ENCODE measurements around the gene PIM3. TPM values are rescaled to one million over a fixed set of nuclear protein-coding genes. Genes with fewer than 3 reads are reported as not detected.

Gene PIM3
- 94.7 TPM for total RNA-seq
- long read RNA-seq, transcript PIM3-201 (6 exons, 2,369 nt): major isoform, 497 of 635 reads
- long read RNA-seq, partial matches to known transcripts: 100 of 635 reads
- long read RNA-seq, other reads (novel, unspliced or antisense): 38 of 635 reads

DNA sequence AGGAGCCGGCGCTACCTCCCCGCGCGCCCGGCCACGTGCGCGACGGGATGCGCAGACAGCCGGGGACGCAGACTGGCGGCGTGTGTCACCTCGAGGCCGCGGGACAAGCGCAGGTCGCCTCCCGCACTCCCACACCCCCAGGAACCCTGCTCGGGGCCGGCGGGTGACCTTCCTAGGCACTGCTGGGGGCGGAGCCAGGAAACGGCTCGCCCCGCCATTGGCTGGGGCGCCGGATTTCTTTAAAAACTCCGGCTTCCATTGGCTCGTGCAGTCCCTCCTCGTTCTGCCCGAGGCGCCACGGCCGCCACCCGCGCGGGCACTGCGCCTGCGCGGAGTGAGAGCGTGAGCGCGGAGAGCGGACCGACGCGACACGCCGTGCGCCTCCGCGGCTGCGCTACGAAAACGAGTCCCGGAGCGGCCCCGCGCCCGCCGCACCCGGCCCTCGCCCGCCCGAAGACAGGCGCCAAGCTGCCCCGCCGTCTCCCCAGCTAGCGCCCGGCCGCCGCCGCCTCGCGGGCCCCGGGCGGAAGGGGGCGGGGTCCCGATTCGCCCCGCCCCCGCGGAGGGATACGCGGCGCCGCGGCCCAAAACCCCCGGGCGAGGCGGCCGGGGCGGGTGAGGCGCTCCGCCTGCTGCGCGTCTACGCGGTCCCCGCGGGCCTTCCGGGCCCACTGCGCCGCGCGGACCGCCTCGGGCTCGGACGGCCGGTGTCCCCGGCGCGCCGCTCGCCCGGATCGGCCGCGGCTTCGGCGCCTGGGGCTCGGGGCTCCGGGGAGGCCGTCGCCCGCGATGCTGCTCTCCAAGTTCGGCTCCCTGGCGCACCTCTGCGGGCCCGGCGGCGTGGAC is at the start of gene PIM3:
Gene PIM3, plus strand, starts transcription at position 614 of the 846 bp plus-strand sequence. Its CDS starts 176 bp downstream, at position 790.
- Histone ChIP-seq H3K36me3 (peaks cover 38% of the 10 kb centered on the region), H3K4me1 (peaks cover 68% of the 10 kb centered on the region), H3K4me3 (peak within 1 kb of the TSS; percentile 95), H3K27ac (peak within 1 kb of the TSS; percentile 94), H3K9me3 (no peaks in the 10 kb centered on the region), H3K27me3 (ENCODE audit: low read depth) (no peaks in the 10 kb centered on the region)
- TF ChIP-seq, protein P1, sequence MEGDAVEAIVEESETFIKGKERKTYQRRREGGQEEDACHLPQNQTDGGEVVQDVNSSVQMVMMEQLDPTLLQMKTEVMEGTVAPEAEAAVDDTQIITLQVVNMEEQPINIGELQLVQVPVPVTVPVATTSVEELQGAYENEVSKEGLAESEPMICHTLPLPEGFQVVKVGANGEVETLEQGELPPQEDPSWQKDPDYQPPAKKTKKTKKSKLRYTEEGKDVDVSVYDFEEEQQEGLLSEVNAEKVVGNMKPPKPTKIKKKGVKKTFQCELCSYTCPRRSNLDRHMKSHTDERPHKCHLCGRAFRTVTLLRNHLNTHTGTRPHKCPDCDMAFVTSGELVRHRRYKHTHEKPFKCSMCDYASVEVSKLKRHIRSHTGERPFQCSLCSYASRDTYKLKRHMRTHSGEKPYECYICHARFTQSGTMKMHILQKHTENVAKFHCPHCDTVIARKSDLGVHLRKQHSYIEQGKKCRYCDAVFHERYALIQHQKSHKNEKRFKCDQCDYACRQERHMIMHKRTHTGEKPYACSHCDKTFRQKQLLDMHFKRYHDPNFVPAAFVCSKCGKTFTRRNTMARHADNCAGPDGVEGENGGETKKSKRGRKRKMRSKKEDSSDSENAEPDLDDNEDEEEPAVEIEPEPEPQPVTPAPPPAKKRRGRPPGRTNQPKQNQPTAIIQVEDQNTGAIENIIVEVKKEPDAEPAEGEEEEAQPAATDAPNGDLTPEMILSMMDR (IDR thresholded peaks at IDR 0.05): no peak
- ATAC-seq (peak; percentile 89 to 90), DNase-seq (peak; percentile 96)
- intact Hi-C loops (cut with DNase I): no loop called here

GRCh38 chr22:49911881-49912625 is 48.5 kb upstream of the PIM3 start:
- H3K27ac ChIP-seq: no peak overlapping the region
- H3K4me1 ChIP-seq: peaks cover 5% of the 10 kb centered on the region
- peaks cover 59% of the 10 kb centered on the region for H3K36me3 ChIP-seq
- TF ChIP-seq, protein P1 (IDR thresholded peaks at IDR 0.05): no peak
- no peaks in the 10 kb centered on the region for H3K27me3 ChIP-seq (ENCODE audit: low read depth)
- intact Hi-C loops (cut with DNase I): no loop called here
- no peak overlapping the region for H3K4me3 ChIP-seq
- ATAC-seq (no peak), DNase-seq (no peak)
- no peaks in the 10 kb centered on the region for H3K9me3 ChIP-seq

- TF ChIP-seq, protein P1 (IDR thresholded peaks at IDR 0.05): no peak
- intact Hi-C loops (cut with DNase I): no loop called here
- no peaks in the 10 kb centered on the region for H3K27me3 ChIP-seq (ENCODE audit: low read depth)
- H3K36me3 ChIP-seq: peaks cover 49% of the 10 kb centered on the region
- no peak overlapping the region for H3K4me3 ChIP-seq
- peaks cover 12% of the 10 kb centered on the region for H3K4me1 ChIP-seq
- no peak overlapping the region for H3K27ac ChIP-seq
- ATAC-seq: no peak
- no peak for DNase-seq
- no peaks in the 10 kb centered on the region for H3K9me3 ChIP-seq
These were observed 47.5 kb upstream of the PIM3 start for GRCh38 chr22:49913026-49913425.

DNA sequence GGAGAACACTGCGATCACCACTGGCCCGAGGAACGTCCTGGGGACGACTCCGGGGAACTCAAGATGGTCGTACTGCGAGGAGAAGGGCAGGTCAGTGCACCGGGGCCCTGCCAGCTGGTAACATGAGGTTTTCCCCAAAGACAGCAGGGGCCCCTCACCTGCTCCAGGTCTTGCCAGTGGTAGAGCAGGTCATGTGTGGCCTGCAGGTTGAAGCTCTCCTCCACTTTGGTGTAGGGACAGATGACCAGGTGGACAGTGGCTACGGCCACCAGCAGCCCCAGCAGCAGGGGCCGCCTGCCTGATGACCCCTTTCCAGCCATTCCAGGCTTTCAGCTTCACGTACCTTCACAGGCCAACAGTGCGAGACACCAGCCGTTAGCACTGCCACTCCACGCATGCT is 47.1 kb upstream of the PIM3 start:
- H3K36me3 ChIP-seq: peaks cover 46% of the 10 kb centered on the region
- TF ChIP-seq, protein P1 (IDR thresholded peaks at IDR 0.05): no peak

GRCh38 chr22:49914256-49914655 is 46.3 kb upstream of the PIM3 start:
- no peak overlapping the region for H3K4me3 ChIP-seq
- H3K27me3 ChIP-seq (ENCODE audit: low read depth): no peaks in the 10 kb centered on the region
- H3K4me1 ChIP-seq: peaks cover 17% of the 10 kb centered on the region
- DNase-seq: peak; percentile 37
- H3K36me3 ChIP-seq: peaks cover 38% of the 10 kb centered on the region
- TF ChIP-seq, protein P1 (IDR thresholded peaks at IDR 0.05): no peak
- no peaks in the 10 kb centered on the region for H3K9me3 ChIP-seq
- intact Hi-C loops (cut with DNase I): no loop called here
- H3K27ac ChIP-seq: no peak overlapping the region
- no peak for ATAC-seq

More for the DNA sequence above, 47.1 kb upstream of the PIM3 start:
- ATAC-seq (no peak), DNase-seq (peak; percentile 43)
- peaks cover 12% of the 10 kb centered on the region for H3K4me1 ChIP-seq
- no peak overlapping the region for H3K4me3 ChIP-seq
- no peaks in the 10 kb centered on the region for H3K27me3 ChIP-seq (ENCODE audit: low read depth)
- intact Hi-C loops (cut with DNase I): no loop called here
- no peak overlapping the region for H3K27ac ChIP-seq
- H3K9me3 ChIP-seq: no peaks in the 10 kb centered on the region

All from lower lobe of right lung (tissue), 2 donors.